ENCODE data around the gene CHD3.

- TF ChIP-seq CTCF (IDR thresholded peaks at IDR 0.05): no peak
- TF ChIP-seq EZH2 (IDR thresholded peaks at IDR 0.05; ENCODE audit: borderline replicate concordance, insufficient read depth, low read depth, low read length, poor library complexity, severe bottlenecking): no peak
These were observed 55.7 kb downstream of the CHD3 start for GRCh38 chr17:7944326-7944725.

Measured in B cell (primary cell).